GM23248 (cell line): ENCODE results near the gene ATP10A. TPM values are rescaled to one million over a fixed set of nuclear protein-coding genes. Genes with fewer than 3 reads are reported as not detected.

Experiments used
- DNase-seq: peaks from one replicate; pipeline ENCODE4 v3.0.0-alpha.2; 2015
- H2AFZ ChIP-seq: fragments of 200-600 bp; sonication (generic); 2 replicates; pipeline ENCODE4 v1.6.1; 2016; ENCODE audit warnings: antibody characterized with exemption
- H3F3A ChIP-seq: fragments of 200-600 bp; sonication (generic); 2 replicates; pipeline ENCODE4 v1.6.1; 2016; ENCODE audit warnings: mild to moderate bottlenecking, antibody characterized with exemption, mixed run types; ENCODE audit not compliant: insufficient read depth
- H3K27ac ChIP-seq: fragments of 200-600 bp; sonication (generic); 2 replicates; pipeline ENCODE4 v1.5.1; 2016; ENCODE audit warnings: mild to moderate bottlenecking
- H3K27me3 ChIP-seq: fragments of 200-600 bp; sonication (generic); replicated peaks from 2 replicates; pipeline ENCODE4 v1.6.1; 2016; ENCODE audit warnings: mild to moderate bottlenecking; ENCODE audit not compliant: insufficient read depth
- H3K36me3 ChIP-seq: fragments of 200-600 bp; sonication (generic); 2 replicates; pipeline ENCODE4 v1.6.1; 2016; ENCODE audit warnings: low read depth, mild to moderate bottlenecking
- H3K4me1 ChIP-seq: fragments of 200-600 bp; sonication (generic); 2 replicates; pipeline ENCODE4 v1.6.1; 2016; ENCODE audit warnings: mild to moderate bottlenecking; ENCODE audit not compliant: insufficient read depth
- H3K4me2 ChIP-seq: fragments of 200-600 bp; sonication (generic); one replicate; pipeline ENCODE4 v1.6.1; 2016; ENCODE audit warnings: mild to moderate bottlenecking; ENCODE audit not compliant: unreplicated experiment
- H3K4me3 ChIP-seq: fragments of 200-600 bp; sonication (generic); 2 replicates; pipeline ENCODE4 v1.5.1; 2016; ENCODE audit warnings: mild to moderate bottlenecking
- H3K79me2 ChIP-seq: fragments of 200-600 bp; sonication (generic); 2 replicates; pipeline ENCODE4 v1.6.1; 2016; ENCODE audit warnings: mild to moderate bottlenecking; ENCODE audit not compliant: insufficient read depth
- H3K9ac ChIP-seq: fragments of 200-600 bp; sonication (generic); 2 replicates; pipeline ENCODE4 v1.6.1; 2016; ENCODE audit warnings: mild to moderate bottlenecking
- H3K9me2 ChIP-seq: fragments of 200-600 bp; sonication (generic); 2 replicates; pipeline ENCODE4 v1.6.1; 2016; ENCODE audit warnings: mixed run types, mild to moderate bottlenecking, moderate library complexity; ENCODE audit not compliant: insufficient read depth
- H3K9me3 ChIP-seq: fragments of 200-600 bp; sonication (generic); one replicate; pipeline ENCODE4 v1.6.1; 2017; ENCODE audit warnings: low read depth
- H4K20me1 ChIP-seq: fragments of 200-600 bp; sonication (generic); 2 replicates; pipeline ENCODE4 v1.6.0; 2016; ENCODE audit not compliant: insufficient read depth
- EZH2 ChIP-seq: fragments of 200-600 bp; sonication (generic); IDR thresholded peaks from 2 replicates; pipeline ENCODE4 v1.6.1; 2018; ENCODE audit warnings: antibody characterized with exemption, mild to moderate bottlenecking; ENCODE audit not compliant: insufficient read depth, poor library complexity, severe bottlenecking
- EZH2phosphoT487 ChIP-seq: fragments of 200-600 bp; sonication (generic); IDR thresholded peaks from 2 replicates; pipeline ENCODE4 v1.6.1; 2018; ENCODE audit warnings: antibody characterized with exemption, moderate library complexity, mild to moderate bottlenecking, low read depth; ENCODE audit not compliant: insufficient read depth
- WGBS, 2 experiments: methylation state at CpG; one replicate each; pipeline ENCODE4 v1.1.6; 2015 to 2017; ENCODE audit warnings: low lambda C conversion rate in 2 of 2, low coverage in 1 of 2; ENCODE audit errors: missing lambda C conversion rate in 2 of 2; 5-methylcytosine and 5-hydroxymethylcytosine counted together
- in situ Hi-C: fragments of 300-500 bp; cut with MboI; formaldehyde crosslinking; loops from 2 replicates; pipeline ENCODE4 v1.15.0; 2020
- polyA plus RNA-seq: library from polyadenylated mRNA; unstranded; fragments of >200 nt; fragmentation: Nextera tagmentation; extraction: Ambion mirVana; gene quantifications from 2 replicates; pipeline ENCODE4 v1.2.1, GENCODE V29; 2016
- total RNA-seq: library from RNA; depleted of rRNA; stranded (reverse); fragments of >200 nt; shearing (Covaris generic); gene quantifications from 2 replicates; pipeline ENCODE4 v1.2.3, GENCODE V29; 2014

Gene ATP10A
- total and polyA plus RNA-seq, 2 experiments from 2014 or later, result 20.4 to 64.1 TPM

- H4K20me1 ChIP-seq, result no peaks in the 10 kb centered on the region
- H3K27ac ChIP-seq, result no peak overlapping the region
- no peak overlapping the region for H3K9ac ChIP-seq
- H3K4me2 ChIP-seq, result no peak overlapping the region
- H3K27me3 ChIP-seq, result no peaks in the 10 kb centered on the region
- no peak for DNase-seq
- H3K36me3 ChIP-seq, result peaks cover 56% of the 10 kb centered on the region; the same call in 1 of the 2 replicates
- H3F3A ChIP-seq, result peaks cover 24% of the 10 kb centered on the region
- H3K9me2 ChIP-seq, result no peaks in the 10 kb centered on the region
- in situ Hi-C loops, result no loop called here
- peaks cover 19% of the 10 kb centered on the region for H3K4me1 ChIP-seq
- WGBS, 2 experiments, result 76 to 78% methylated on average over 9 of the region's 9 CpGs
- TF ChIP-seq EZH2phosphoT487, result no peak
- TF ChIP-seq EZH2, result no peak
- H3K79me2 ChIP-seq, result no peaks in the 10 kb centered on the region
- H3K9me3 ChIP-seq, result no peaks in the 10 kb centered on the region
- no peak overlapping the region for H2AFZ ChIP-seq
- no peak overlapping the region for H3K4me3 ChIP-seq
These were observed 182.5 kb downstream of the ATP10A start for GRCh38 chr15:25680686-25681025.

GRCh38 chr15:25679964-25680685 is 183.0 kb downstream of the ATP10A start:
- no peak for TF ChIP-seq EZH2phosphoT487
- no peak for TF ChIP-seq EZH2
- Histone ChIP-seq H3K4me1 (peaks cover 14% of the 10 kb centered on the region), H3K9me3 (no peaks in the 10 kb centered on the region), H3K36me3 (peaks cover 56% of the 10 kb centered on the region; the same call in 1 of the 2 replicates), H3K79me2 (no peaks in the 10 kb centered on the region), H3K4me3 (no peak overlapping the region), H3K4me2 (no peak overlapping the region), H3F3A (peaks cover 18% of the 10 kb centered on the region), H2AFZ (no peak overlapping the region), H3K27ac (no peak overlapping the region), H3K9ac (no peak overlapping the region), H3K27me3 (no peaks in the 10 kb centered on the region), H4K20me1 (no peaks in the 10 kb centered on the region), H3K9me2 (no peaks in the 10 kb centered on the region)
- in situ Hi-C loops, result no loop called here
- 94 to 96% methylated on average over 22 to 25 of the region's 25 CpGs for WGBS, 2 experiments
- no peak for DNase-seq

- WGBS, 2 experiments, result 91 to 95% methylated on average over 11 of the region's 11 CpGs
- Histone ChIP-seq H3K9me2 (no peaks in the 10 kb centered on the region), H3K4me2 (no peak overlapping the region), H4K20me1 (no peaks in the 10 kb centered on the region), H3F3A (peaks cover 14% of the 10 kb centered on the region), H3K79me2 (no peaks in the 10 kb centered on the region), H3K36me3 (peaks cover 56% of the 10 kb centered on the region; the same call in 1 of the 2 replicates), H3K4me3 (no peak overlapping the region), H3K9ac (no peak overlapping the region), H3K4me1 (peaks cover 9% of the 10 kb centered on the region), H3K27me3 (no peaks in the 10 kb centered on the region), H2AFZ (no peak overlapping the region), H3K9me3 (no peaks in the 10 kb centered on the region), H3K27ac (no peak overlapping the region)
- in situ Hi-C loops, result no loop called here
- TF ChIP-seq EZH2 (no peak), EZH2phosphoT487 (no peak)
- DNase-seq, result no peak
These were observed 183.6 kb downstream of the ATP10A start for GRCh38 chr15:25679492-25679891.

- no peak overlapping the region for H2AFZ ChIP-seq
- peaks cover 51% of the 10 kb centered on the region; the same call in 1 of the 2 replicates for H3K36me3 ChIP-seq
- no peaks in the 10 kb centered on the region for H3K4me1 ChIP-seq
- TF ChIP-seq EZH2phosphoT487 (no peak), EZH2 (no peak)
- peaks cover 3% of the 10 kb centered on the region; the same call in 1 of the 2 replicates for H3F3A ChIP-seq
- no peaks in the 10 kb centered on the region for H3K9me3 ChIP-seq
- H4K20me1 ChIP-seq, result no peaks in the 10 kb centered on the region
- no peak overlapping the region for H3K9ac ChIP-seq
- DNase-seq, result no peak
- no peak overlapping the region for H3K4me2 ChIP-seq
- H3K9me2 ChIP-seq, result no peaks in the 10 kb centered on the region
- in situ Hi-C loops, result no loop called here
- no peaks in the 10 kb centered on the region for H3K27me3 ChIP-seq
- WGBS, 2 experiments, result 80% methylated on average over 7 of the region's 7 CpGs
- H3K4me3 ChIP-seq, result no peak overlapping the region
- H3K79me2 ChIP-seq, result no peaks in the 10 kb centered on the region
- H3K27ac ChIP-seq, result no peak overlapping the region
These were observed 184.6 kb downstream of the ATP10A start for GRCh38 chr15:25678500-25678855.
